OCI-LY7 (cell line): Measurements from ENCODE around the gene MRPS27.

Experiments
- EZH2phosphoT487 ChIP-seq: fragments of 200-600 bp; sonication (generic); IDR thresholded peaks from 2 replicates; pipeline ENCODE4 v1.6.1; 2018; ENCODE audit warnings: low read depth, borderline replicate concordance, mild to moderate bottlenecking, mixed run types, antibody characterized with exemption, low read length, moderate library complexity, mixed read lengths
- TF ChIP-seq, protein P1 (sequence below): fragments of 200-600 bp; sonication (generic); conservative IDR thresholded peaks from 2 replicates; pipeline ENCODE4 v1.5.1; 2014; ENCODE audit warnings: mild to moderate bottlenecking, antibody characterized with exemption, low read length, moderate library complexity, mixed read lengths

DNA sequence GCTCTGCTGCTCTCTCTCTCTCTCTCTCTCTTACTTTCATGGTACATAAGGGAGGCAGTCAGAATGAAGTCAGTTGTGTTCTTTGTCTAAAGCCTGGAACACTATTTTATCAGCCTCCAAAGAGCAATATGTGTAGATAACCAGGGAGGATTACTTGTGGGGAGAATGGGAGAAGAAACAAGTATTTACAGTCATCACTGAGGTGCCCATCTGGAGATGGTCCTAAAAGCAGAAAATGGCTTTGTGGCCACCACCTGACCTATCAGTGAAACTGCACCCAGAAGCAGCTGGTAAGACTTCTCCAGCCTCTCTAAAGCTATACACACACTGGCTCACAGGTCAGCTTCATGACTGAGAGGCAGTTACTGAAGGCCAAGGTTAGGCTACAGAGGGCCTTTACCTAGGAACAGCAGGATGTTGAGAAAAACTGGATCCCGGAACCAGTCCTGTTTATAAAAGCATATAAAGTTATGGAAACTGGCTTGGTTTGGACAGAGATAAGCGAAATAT is 75.1 kb downstream of the MRPS27 start:
- TF ChIP-seq, protein P1, sequence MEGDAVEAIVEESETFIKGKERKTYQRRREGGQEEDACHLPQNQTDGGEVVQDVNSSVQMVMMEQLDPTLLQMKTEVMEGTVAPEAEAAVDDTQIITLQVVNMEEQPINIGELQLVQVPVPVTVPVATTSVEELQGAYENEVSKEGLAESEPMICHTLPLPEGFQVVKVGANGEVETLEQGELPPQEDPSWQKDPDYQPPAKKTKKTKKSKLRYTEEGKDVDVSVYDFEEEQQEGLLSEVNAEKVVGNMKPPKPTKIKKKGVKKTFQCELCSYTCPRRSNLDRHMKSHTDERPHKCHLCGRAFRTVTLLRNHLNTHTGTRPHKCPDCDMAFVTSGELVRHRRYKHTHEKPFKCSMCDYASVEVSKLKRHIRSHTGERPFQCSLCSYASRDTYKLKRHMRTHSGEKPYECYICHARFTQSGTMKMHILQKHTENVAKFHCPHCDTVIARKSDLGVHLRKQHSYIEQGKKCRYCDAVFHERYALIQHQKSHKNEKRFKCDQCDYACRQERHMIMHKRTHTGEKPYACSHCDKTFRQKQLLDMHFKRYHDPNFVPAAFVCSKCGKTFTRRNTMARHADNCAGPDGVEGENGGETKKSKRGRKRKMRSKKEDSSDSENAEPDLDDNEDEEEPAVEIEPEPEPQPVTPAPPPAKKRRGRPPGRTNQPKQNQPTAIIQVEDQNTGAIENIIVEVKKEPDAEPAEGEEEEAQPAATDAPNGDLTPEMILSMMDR, result peak; percentile 50
- TF ChIP-seq EZH2phosphoT487, result no peak
